GM21381 (cell line): ENCODE results near the gene RDH8.
"Not testable (repeated sequence)": the region's sequence is repeated elsewhere in the genome, so short reads cannot be mapped to it uniquely, and the experiment has no call there.

Experiments
- ATAC-seq: cut with Tn5 transposase; IDR thresholded peaks from one replicate; pipeline ENCODE4 v1.9.1; 2021; ENCODE audit warnings: mild to moderate bottlenecking, moderate library complexity; ENCODE audit not compliant: unreplicated experiment

The RDH8 gene

DNA sequence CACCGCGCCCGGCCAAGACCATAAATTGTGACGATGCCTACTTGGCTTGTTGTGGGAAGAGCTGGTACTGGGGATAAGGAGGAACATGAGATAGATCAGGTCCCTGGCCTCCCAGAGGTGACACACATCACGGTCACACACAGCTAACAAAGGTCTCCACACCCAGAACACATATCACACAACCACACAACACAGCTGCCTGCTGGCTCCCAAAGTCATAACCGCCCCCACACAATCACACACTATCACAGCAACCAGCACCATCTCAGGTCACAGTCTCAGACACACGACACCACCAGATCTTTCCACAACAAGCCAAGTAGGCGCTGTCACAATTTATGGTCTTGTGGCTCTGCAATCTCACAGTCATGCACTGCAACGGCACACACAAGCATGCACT is 8.7 kb upstream of the RDH8 start:
- no peak for ATAC-seq

DNA sequence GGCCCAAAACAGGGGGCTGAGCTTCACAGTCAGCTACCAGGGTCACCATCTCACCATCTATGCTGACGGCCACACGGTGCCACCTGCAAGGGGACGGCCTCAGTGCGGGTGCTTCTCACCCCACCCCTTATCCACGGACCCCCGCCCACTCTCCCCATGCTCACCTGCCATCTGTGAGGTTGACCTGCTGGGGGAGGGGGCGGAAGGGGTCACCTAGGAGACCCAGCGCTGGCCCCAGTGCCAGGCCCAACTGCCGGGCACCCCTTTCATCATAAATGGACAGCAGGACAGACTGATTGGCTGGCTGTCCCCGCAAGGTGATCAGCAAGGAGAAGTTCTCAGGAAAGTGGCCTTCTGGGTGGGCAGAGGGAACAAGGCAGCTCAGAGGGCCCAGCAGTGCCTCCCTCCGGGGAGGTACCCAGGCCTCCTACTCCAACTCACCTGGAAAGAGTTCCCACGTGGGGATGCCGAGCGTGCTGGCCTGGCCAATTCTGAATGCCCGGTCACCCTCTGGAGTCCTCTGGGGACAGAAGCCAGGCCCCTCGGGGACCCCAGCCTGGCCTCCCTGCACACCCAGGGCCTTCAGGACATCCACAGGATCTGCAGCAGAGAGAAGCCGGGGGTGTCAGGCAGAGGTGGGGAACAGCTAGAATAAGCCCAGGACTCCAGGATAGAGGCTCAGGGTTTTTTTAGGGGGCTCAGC is 7.5 kb upstream of the RDH8 start:
- no peak for ATAC-seq

DNA sequence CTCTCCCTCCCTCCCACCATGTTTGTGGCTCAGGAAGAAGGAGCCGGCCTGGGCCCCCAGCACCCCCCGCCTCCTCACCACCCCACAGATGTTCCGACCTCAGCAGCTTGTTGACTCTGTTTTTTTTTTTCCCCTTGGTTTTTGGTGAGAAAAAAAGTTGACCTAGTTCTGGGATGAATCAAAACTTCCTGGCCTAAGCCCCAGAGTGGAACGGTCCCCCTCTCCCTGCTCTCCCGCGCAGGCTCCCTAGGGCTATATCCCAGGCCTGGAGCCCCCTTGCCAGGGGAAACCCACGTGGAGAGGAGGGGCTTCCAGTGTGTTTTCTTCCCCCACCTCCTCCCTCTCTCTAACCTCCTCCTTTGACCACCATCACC is 7.0 kb upstream of the RDH8 start:
- ATAC-seq, result no peak

DNA sequence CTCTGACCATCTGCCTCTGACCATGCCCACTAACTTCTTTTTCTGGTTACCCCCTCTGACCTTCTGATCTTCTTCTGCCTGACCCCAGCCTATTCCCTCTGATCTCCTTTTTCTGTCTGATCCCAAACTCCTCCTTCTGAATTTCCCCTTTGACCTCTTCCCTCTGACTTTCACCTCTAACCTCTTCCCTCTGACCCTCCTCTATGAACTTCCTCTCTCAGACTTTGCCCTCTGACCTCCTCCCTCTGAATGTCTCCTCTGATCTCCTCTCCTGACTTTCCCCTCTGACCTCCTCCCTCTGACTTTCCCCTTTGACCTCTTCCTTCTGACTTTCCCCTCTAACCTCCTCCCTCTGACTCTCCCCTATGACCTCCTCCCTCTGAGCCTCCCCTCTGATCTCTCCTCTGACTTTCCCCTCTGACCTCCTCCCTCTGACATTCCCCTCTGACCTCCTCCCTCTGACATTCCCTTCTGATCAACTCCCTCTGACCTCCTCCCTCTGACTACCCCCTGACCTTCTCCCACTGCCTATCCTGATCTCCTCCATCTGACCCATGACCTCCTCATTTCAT is 6.4 kb upstream of the RDH8 start:
- ATAC-seq, result no peak

DNA sequence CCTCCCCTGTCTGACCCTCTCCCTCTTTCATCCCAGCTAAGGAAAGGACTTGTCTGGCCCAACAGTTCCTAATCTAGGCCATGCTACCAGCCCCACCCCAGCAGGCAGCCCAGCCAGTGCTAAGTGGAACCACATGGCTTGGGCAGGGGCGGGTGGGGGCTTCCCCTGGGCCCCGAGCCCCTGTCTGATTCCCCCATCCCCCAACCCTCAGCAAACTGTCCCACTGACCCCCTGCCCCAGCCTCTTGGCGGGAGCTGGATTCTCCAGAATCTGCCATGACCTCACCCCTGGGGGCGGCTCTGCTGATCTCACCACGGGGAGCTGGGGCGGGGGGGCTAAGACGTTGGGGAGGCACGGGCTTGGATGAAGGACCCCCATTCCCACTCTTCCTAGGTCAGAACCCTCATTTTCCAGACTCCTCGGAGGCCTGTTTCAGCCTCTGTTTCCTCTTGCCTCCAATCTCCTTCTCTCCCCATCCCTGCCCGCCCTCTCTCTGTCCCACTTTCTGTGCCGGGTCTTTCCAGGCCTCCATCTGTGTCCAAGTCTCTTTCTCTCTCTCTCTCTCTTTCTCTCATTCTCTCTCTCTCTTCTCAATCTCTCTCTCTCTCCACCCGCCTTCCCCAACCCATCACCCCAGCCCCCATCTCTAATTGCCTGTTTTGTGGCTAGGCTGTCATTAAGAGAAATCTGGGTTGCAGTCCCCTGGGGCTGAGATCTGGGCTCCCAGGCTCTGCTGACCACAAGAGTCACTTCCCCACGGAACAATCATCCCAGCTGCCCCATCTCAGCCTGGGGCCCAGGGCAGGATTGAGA is 5.7 kb upstream of the RDH8 start:
- ATAC-seq, result no peak

DNA sequence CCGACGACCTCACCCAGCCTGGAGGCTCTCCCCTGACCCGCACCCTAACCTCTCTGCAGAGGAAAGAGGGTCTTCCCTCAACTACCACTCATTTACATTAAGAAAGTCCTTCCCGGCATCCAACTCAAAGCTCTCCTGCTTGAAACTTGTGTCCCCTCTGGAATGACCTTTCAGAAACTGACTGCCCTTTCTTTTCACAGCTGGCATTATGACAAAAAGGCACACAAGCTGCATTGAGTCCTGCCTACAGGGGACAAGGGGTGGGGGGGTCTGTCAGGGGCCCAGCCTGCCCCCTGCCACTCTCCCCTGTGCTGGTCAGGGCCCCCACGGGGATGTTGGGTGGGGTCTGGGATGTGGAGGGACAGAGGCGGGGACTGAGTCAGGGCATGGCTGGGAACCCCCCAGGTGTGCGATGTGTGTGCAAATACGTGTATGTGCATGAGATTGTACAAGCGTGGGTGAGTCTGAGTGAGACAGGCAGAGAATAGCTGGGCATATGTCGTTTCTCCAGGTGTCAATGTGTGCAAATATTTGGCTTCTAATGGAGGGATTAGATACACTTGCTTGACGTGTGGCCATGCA is 5.0 kb upstream of the RDH8 start:
- ATAC-seq, result no peak

DNA sequence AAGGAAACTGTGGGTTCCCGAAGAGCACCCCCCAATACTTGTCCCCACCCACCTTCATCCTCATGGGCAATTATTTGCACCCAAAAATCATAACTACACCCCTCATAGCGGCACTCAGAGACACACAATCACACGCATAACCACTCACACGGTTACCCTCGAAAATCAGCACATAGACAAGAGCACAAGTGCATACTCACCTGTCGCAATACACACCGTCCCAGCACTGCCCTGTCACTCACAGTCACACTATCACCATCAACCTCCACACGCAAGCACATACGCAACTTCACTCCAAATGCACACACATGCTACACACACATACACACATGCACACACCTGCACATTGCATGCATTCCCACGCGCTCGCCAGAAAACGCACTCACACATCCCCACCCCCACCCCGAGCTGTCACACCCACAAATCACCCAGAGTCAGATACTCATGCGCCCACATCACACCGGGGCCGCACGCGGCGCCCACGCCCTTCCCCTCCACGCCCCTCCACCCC is 3.5 kb upstream of the RDH8 start:
- ATAC-seq, result no peak

DNA sequence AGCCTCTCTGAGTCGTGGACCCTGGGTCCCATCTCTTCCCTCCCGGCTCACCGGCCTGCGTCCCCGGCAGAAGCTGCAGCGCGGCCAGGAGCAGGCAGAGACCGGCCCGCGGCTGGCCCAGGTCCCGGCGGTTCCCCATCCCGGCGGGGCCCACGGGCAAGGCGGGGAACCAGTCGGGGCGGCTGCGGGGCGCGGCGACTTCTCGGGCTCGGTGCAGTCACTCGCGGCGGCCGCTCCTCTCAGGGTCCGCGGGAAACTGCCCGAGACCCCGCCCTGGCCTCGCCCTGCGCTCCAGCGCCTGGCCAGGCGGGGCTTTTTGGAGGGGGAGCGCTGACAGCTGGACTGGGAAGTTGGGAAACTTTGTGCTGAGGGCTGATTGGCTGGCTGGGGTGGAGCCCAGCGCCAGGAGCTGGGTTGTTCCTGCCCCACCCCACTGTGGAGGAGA is 3.0 kb upstream of the RDH8 start, which contains the start of gene COL5A3:
Gene COL5A3, minus strand, starts transcription at position 258 of the 445 bp plus-strand sequence. Its CDS starts 119 bp downstream, at position 139.
- ATAC-seq, result no peak

DNA sequence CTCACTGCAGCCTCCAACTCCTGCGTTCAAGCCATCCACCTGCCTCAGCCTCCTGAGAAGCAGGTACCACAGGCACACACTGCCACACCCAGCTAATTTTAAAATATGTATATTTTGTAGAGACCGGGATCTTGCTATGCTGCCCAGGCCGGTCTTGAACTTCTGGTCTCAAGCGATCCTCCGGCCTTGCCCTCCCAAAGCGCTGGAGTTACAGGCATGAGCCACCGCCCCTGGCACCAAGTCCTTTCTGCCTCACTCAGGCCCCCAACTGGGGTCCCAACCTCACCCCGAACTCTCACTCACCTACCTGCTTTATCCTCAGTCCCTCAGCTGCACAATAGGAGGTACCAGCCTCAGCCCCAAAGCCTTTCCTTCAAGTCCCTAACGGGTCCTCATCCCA is 2.3 kb upstream of the RDH8 start:
- ATAC-seq, result no peak

DNA sequence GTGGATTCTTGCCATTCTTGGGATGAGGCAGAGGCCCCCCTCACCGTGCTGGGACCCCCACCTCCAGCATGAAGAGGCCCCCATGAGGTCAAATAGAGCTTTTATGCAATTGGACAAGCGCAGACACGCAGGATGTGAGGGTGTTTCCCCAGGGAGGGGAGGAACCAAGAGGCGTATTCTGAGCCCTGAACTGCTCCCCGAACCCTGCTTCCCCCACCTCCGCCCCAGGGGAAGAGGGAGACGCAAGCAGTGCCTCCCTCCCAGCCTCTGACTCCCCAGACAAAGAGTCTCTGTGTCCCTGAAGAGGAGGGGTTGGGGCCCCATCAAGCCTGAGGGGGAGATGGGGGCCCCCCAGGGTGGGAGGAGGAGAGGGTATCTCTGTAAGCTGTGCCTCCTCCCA is 1.3 kb upstream of the RDH8 start:
- ATAC-seq, result no peak

DNA sequence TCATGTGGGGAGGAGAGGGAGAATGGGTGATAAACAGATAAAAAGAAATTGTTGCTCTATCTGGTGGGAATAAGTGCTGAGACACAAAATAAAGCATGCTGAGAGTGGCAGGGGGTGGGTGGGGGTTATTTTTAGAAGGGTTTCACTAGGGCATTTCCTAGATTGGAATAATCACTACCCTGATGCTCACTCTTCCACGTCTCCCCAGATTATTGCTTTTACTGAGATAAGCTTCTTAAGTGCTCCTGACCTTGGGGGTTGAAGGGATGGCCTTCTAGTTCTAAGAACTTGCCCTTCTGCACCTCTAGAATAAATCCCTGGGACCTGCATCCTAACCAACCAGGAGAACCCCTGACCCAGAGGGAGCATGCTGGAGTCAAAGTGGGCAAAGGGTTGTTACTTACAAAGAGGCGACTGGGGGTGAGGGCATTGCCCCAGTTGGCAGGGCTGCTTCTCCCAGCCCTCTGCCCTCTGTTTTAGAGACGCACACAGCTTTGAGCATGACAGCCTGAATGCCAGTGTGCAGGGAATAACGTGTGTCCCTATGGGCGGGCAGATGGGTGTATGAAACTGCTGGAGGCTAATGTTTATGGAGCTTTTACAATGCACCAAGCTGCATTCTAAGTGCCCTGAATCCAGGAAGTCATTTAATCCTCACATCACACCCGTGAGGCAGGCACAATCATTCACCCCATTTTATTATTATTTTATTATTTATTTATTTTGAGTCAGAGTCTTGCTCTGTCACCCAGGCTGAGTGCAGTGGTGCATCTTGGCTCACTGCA is 743 bp downstream of the RDH8 start:
- ATAC-seq, result no peak

DNA sequence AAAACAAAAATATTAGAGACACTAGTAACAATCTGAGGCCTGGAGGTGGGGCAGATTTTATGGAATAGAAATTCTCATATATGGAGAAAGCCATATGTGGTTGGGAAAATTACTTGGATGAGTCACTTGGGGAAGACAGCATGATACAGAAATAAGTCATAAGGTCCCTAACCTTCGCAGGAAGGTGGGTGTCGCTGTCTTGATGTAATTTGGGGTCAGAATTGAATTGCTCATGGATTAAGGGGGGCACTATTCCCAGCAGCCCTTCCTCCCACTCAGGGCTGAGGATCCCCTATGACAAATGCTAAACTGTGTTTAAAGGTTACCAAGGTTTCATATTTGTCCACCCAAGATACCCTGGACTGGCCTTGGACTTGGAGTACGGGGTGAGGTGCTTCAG is 5.0 kb downstream of the RDH8 start:
- ATAC-seq, result no peak

DNA sequence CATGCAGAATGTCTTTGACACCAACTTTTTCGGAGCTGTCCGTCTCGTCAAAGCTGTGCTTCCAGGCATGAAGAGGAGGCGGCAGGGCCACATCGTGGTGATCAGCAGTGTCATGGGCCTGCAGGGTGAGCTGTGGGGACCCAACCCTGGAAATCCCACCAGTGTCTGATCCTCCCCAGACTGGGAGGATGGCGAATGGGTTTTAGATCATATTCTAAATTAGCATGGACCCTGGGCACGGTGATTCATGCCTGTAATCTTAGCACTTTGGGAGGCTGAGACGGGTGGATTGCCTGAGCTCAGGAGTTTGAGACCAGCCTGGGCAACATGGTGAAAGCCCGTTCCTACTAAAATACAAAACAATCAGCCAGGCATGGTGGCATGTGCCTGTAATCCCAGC is 5.5 kb downstream of the RDH8 start:
- no peak for ATAC-seq

DNA sequence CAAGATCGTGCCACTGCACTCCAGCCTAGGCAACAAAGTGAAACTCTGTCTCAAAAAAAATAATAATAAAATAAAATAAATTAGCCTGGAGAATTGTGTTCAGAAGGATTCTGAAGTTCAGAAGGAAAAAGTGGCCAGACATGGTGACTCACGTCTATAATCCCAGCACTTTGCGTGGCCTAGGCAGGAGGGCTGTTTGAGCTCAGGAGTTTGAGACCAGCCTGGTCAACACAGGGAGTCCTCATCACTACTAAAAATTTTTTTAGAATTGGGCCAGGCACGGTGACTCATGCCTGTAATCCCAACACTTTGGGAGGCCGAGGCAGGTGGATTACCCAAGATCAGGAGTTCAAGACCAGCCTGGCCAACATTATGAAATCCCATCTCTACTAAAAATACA is 6.0 kb downstream of the RDH8 start:
- ATAC-seq, result no peak

DNA sequence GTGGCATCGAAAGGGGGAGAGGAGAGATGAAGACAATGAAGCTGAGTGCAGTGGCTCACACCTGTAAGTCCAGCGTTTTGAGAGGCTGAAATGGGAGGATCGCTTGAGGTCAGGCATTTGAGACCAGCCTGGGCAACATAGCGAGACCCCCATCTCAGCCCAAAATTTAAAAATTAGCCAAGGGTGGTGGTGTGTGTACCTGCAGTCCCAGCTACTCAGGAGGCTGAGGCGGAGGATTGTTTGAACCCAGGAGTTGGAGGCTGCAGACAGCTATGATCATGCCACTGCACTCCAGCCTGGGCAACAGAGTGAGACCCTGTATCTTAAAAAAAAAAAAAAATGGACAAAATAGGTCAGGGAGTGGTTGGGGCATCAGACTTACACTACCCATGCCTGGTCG is 7.6 kb downstream of the RDH8 start:
- ATAC-seq, result no peak

DNA sequence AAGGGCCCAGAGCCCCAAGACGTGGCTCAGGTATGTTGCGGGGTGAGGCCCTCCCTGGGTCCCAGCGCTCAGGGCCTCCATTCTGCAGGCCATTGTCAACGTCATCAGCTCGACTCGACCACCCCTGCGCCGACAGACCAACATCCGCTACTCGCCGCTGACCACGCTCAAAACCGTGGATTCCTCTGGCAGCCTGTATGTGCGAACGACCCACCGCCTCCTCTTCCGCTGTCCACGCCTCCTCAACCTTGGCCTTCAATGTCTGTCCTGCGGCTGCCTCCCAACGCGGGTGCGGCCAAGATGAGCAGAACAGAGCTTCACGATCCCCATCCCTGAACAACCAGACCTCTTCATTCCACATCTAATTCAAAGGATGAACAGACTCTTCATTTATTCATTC is 8.2 kb downstream of the RDH8 start:
- no peak for ATAC-seq

DNA sequence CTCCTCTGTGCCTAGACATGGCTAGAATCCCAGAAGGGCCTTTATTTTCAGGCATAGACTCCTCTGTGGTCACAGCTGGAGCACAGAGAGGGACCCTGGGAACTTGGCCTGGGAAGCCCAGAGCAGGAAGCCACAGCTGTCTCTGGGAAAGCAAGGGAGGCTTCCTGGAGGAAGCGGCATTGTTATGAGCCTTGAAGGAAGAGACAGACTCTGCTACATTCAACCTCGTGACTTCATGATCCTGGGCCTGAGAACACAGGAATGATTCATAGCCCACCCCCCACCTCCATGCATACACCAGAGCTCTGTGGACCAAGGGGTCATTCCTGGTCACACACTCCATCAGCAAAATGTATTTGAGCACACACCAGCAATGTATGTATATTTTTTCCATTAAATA is 8.6 kb downstream of the RDH8 start:
- no peak for ATAC-seq

DNA sequence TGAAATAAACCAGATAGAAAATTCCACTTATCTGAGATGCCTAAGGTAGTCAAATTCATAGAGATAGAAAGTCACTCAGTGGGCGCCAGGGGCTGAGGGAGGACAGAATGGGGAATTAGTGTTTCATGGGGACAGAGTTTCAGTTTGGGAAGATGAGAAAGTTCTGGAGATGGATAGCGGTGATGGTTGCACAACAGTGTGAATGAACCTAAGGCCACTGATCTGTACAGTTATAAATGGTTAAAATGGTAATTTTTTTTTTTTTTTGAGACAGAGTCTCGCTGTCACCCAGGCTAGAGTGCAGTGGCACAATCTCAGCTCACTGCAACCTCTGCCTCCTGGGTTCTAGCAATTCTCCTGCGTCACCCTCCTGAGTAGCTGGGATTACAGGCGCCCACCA is 9.8 kb downstream of the RDH8 start:
- ATAC-seq, result not testable (repeated sequence)

DNA sequence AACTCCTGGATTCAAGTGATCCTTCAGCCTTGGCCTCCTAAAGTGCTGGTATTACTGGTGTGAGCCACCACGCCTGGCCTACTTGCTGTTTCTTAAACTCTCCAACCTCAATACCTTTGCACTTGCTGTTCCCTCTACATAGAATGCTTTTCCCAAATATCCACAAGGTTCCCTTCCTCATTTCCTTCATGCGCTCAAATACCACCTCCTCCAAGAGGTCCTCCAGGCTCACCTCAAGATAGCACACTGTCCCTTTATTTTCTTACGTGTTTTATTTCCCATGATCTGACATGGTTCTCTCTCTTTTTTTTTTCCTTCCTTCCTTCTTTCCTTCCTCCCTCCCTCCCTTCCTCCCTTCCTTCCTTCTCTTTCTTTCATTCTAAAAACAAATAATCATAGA is 13.5 kb downstream of the RDH8 start:
- no peak for ATAC-seq

DNA sequence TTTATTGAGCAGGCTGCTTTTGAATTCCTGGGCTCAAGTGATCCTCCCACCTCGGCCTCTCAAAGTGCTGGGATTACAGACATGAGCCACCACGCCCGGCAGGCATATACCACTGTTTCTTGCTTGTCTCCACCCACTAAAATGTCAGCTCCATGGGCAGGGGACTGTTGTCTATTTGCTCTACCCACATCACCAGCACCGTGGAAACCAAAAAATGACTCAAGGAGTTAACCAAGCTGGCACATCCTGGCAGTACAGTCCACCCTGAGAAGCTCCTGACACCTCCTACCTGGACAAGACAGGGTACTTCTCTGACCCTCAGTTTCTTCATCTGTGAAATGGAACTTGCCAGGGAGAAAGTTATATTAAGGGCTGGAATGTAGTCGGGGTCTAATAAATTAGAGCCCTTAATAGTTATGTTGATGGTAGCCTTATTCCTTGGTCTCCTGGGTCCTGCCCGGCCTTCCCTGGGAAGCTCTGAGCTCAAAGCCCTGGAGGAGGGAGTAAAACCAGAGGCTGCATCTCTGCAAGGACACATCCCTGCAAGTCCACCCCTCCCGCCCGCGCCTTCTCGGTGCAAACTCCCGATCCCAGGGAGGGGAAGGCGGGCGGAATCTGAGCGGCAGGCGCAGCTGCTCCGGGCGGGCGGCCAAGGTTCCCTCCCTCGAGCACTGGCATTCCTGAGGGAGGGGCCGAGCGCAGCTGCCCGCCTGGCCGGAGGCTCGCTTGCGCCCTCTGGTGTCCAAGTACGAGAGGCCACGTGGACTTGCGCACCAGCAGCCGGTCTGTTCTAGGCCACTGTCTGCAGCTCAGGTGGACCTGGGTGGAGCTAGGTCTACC is 14.1 kb downstream of the RDH8 start:
- no peak for ATAC-seq
